HepG2 (cell line): Measurements from ENCODE around the gene SLC16A6. TPM values are rescaled to one million over a fixed set of nuclear protein-coding genes. Genes with fewer than 3 reads are reported as not detected.
A peak's percentile ranks its signal among the peaks of the same experiment; 100 is the strongest.

Experiments used
- ASH2L ChIP-seq: fragments of 300-600, 200-600 bp; sonication (generic); IDR thresholded peaks from 2 replicates; pipeline ENCODE4 v1.7.0; 2017; ENCODE audit warnings: low read depth, mild to moderate bottlenecking, moderate library complexity, mixed read lengths, low read length; ENCODE audit not compliant: insufficient read length
- HDAC1 ChIP-seq: sonication (generic); formaldehyde crosslinking; IDR thresholded peaks from 2 replicates; pipeline ENCODE4 v1.5.1; 2020; ENCODE audit warnings: mild to moderate bottlenecking, missing genetic modification reagents
- HNF4G ChIP-seq, 2 experiments: sonication (generic) in 1 of 2; formaldehyde crosslinking in 1 of 2; IDR thresholded peaks; 2 replicates each; pipeline versions ENCODE4 v1.4.0 to v1.6.1; 2011 to 2020; ENCODE audit warnings: borderline replicate concordance in 2 of 2, low read depth in 2 of 2, mild to moderate bottlenecking in 2 of 2, low read length in 1 of 2, missing genetic modification reagents in 1 of 2, moderate library complexity in 1 of 2
- MXD4 ChIP-seq: IDR thresholded peaks from 2 replicates; pipeline ENCODE4 v1.6.1; 2016; ENCODE audit warnings: mild to moderate bottlenecking, missing biosample characterization, missing genetic modification reagents
- PCBP2 ChIP-seq: fragments of 200-400 bp; formaldehyde crosslinking; optimal IDR thresholded peaks from 2 replicates; pipeline ENCODE3; 2018; ENCODE audit warnings: low read length, low read depth; ENCODE audit not compliant: poor library complexity, severe bottlenecking
- SAP130 ChIP-seq: IDR thresholded peaks from 2 replicates; pipeline ENCODE4 v1.6.1; 2016; ENCODE audit warnings: low read depth
- SIN3A ChIP-seq: IDR thresholded peaks from 2 replicates; pipeline ENCODE4 v1.6.1; 2011; ENCODE audit warnings: low read depth, mild to moderate bottlenecking, control low read depth, low read length, borderline replicate concordance
- STAG1 ChIP-seq: sonication (generic); formaldehyde crosslinking; IDR thresholded peaks from 2 replicates; pipeline ENCODE4 v1.4.0; 2020; ENCODE audit warnings: missing genetic modification reagents
- TCF12 ChIP-seq, 2 experiments: fragments of 450-650 bp in 1 of 2; sonication (generic) in 1 of 2; formaldehyde crosslinking in 1 of 2; IDR thresholded peaks; 2 replicates each; pipeline versions ENCODE4 v1.6.1 to v1.8.0; 2017 to 2022; ENCODE audit warnings: antibody characterized with exemption in 1 of 2, mild to moderate bottlenecking in 1 of 2, missing genetic modification reagents in 1 of 2, moderate library complexity in 1 of 2
- ZNF232 ChIP-seq: sonication (generic); formaldehyde crosslinking; IDR thresholded peaks from 2 replicates; pipeline ENCODE4 v1.4.0; 2020; ENCODE audit warnings: missing genetic modification reagents, borderline replicate concordance
- ZNF335 ChIP-seq: sonication (generic); formaldehyde crosslinking; IDR thresholded peaks from 2 replicates; pipeline ENCODE4 v1.4.0; 2020; ENCODE audit warnings: missing genetic modification reagents
- ZNF564 ChIP-seq: sonication (generic); formaldehyde crosslinking; IDR thresholded peaks from 2 replicates; pipeline ENCODE4 v1.8.1; 2023; ENCODE audit warnings: mild to moderate bottlenecking, missing genetic modification reagents
- ZSCAN20 ChIP-seq: sonication (generic); formaldehyde crosslinking; IDR thresholded peaks from 2 replicates; pipeline ENCODE4 v1.4.0; 2020; ENCODE audit warnings: missing genetic modification reagents, mild to moderate bottlenecking, borderline replicate concordance
- polyA plus RNA-seq, 8 experiments: library from polyadenylated mRNA; depleted of rRNA in 3 of 8; stranded (reverse) in 7 of 8; unstranded in 1 of 8; fragments of >200 nt; fragmentation: Illumina TruSeq in 4 of 8; extraction: Trizol in 4 of 8; gene quantifications; 2 replicates each; pipeline versions ENCODE4 v1.2.1 to v1.2.3, GENCODE V29; 2011 to 2016; ENCODE audit warnings: low read depth in 4 of 8, missing spikeins in 1 of 8, mixed read lengths in 1 of 8; ENCODE audit not compliant: insufficient read depth in 1 of 8
- total RNA-seq, 5 experiments: library from RNA; depleted of rRNA; stranded (reverse); fragments of >200 nt; fragmentation: Illumina TruSeq; extraction: Trizol; gene quantifications; 2 replicates each; pipeline ENCODE4 v1.2.3, GENCODE V29; 2016; ENCODE audit warnings: low read depth in 1 of 5
- TF ChIP-seq, protein P1 (sequence below): IDR thresholded peaks from 2 replicates; pipeline ENCODE4 v1.6.1; 2012; ENCODE audit warnings: inconsistent platforms
- TF ChIP-seq, protein P2 (sequence below): sonication (generic); formaldehyde crosslinking; IDR thresholded peaks from 2 replicates; pipeline ENCODE4 v1.9.0; 2021; ENCODE audit warnings: missing genetic modification reagents, borderline replicate concordance
- TF ChIP-seq, protein P3 (sequence below): sonication (generic); formaldehyde crosslinking; conservative IDR thresholded peaks from 2 replicates; pipeline ENCODE4 v1.8.1; 2023; ENCODE audit warnings: missing genetic modification reagents
- TF ChIP-seq, protein P4 (sequence below): sonication (generic); formaldehyde crosslinking; IDR thresholded peaks from 2 replicates; pipeline ENCODE4 v1.5.0; 2020; ENCODE audit warnings: missing genetic modification reagents
- TF ChIP-seq, protein P5 (sequence below): sonication (generic); formaldehyde crosslinking; IDR thresholded peaks from 2 replicates; pipeline ENCODE4 v1.4.0; 2020; ENCODE audit warnings: missing genetic modification reagents, borderline replicate concordance

The SLC16A6 gene
- total and polyA plus RNA-seq, 2 of the 13 experiments (the other 11 are each of a cell fraction or from before 2014, with no cell fraction given) = 1.1 to 44.7 TPM

DNA sequence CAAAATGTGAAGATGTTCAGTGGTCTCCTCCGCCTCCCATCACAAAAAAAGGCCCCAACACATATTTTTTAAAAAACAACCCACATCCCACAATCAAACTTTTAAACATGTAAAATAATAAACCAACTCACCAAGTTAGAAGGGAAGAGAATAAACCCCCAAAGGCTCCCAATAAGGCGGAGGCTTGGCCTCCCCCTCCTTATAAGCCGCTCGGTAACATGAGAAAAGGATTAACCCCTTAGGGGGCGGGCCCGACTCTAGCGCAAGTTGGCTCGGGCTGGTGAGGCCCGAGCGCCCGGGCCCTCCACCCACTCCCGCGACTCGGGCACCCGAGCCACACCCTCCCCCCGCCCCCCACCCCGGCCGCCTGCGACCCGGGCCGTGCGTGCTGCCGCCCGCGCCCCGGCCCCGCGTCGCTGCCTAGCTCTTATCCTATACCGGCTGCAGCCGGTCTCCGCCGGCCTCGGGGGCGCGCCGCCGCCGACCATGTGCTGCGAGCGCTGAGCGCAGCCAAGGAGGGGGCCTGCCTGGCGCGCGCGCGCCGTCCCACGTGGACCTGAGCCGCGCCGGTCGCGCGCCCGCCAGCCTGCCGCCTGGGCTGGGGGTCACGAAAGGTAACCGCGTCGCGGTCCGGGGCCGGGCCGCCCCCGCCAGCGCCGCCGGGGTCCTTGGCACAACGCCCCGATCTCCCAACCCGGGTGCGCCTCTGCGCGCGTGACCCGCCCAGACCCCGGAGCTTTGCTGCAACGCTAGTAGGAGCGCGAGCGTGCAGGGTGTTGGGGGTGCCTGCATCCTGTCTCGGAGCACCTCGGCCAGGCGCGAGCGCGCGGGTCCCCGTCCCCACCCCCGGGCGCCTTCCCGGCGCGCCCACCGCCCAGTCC lies at the start of gene SLC16A6, which contains the start of gene ARSG (continued):
- TF ChIP-seq, protein P1, sequence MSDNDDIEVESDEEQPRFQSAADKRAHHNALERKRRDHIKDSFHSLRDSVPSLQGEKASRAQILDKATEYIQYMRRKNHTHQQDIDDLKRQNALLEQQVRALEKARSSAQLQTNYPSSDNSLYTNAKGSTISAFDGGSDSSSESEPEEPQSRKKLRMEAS = peak; percentile 97
- TF ChIP-seq, protein P2, sequence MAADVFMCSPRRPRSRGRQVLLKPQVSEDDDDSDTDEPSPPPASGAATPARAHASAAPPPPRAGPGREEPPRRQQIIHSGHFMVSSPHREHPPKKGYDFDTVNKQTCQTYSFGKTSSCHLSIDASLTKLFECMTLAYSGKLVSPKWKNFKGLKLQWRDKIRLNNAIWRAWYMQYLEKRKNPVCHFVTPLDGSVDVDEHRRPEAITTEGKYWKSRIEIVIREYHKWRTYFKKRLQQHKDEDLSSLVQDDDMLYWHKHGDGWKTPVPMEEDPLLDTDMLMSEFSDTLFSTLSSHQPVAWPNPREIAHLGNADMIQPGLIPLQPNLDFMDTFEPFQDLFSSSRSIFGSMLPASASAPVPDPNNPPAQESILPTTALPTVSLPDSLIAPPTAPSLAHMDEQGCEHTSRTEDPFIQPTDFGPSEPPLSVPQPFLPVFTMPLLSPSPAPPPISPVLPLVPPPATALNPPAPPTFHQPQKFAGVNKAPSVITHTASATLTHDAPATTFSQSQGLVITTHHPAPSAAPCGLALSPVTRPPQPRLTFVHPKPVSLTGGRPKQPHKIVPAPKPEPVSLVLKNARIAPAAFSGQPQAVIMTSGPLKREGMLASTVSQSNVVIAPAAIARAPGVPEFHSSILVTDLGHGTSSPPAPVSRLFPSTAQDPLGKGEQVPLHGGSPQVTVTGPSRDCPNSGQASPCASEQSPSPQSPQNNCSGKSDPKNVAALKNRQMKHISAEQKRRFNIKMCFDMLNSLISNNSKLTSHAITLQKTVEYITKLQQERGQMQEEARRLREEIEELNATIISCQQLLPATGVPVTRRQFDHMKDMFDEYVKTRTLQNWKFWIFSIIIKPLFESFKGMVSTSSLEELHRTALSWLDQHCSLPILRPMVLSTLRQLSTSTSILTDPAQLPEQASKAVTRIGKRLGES (CRISPR knock-in tag) = peak; percentile 66; the same call in 1 of the 2 replicates
- TF ChIP-seq ZNF232 = peak; percentile 40; the same call in 1 of the 2 replicates
- TF ChIP-seq PCBP2 = no peak
- 0 out of 2 replicates have a peak, but pooled peaks have one; percentile 49 for TF ChIP-seq ZSCAN20 (CRISPR knock-in tag)
- TF ChIP-seq, protein P3, sequence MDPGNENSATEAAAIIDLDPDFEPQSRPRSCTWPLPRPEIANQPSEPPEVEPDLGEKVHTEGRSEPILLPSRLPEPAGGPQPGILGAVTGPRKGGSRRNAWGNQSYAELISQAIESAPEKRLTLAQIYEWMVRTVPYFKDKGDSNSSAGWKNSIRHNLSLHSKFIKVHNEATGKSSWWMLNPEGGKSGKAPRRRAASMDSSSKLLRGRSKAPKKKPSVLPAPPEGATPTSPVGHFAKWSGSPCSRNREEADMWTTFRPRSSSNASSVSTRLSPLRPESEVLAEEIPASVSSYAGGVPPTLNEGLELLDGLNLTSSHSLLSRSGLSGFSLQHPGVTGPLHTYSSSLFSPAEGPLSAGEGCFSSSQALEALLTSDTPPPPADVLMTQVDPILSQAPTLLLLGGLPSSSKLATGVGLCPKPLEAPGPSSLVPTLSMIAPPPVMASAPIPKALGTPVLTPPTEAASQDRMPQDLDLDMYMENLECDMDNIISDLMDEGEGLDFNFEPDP = no peak
- no peak; the same call in 1 of the 2 replicates for TF ChIP-seq HDAC1 (CRISPR knock-in tag)
- TF ChIP-seq SAP130 (CRISPR knock-in tag) = peak; percentile 79
- TF ChIP-seq SIN3A = 0 out of 2 replicates have a peak, but pooled peaks have one; percentile 21
- 0 out of 2 replicates have a peak, but pooled peaks have one; percentile 45 for TF ChIP-seq ZNF564 (CRISPR knock-in tag)
- TF ChIP-seq, protein P4, sequence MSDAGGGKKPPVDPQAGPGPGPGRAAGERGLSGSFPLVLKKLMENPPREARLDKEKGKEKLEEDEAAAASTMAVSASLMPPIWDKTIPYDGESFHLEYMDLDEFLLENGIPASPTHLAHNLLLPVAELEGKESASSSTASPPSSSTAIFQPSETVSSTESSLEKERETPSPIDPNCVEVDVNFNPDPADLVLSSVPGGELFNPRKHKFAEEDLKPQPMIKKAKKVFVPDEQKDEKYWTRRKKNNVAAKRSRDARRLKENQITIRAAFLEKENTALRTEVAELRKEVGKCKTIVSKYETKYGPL (CRISPR knock-in tag) = peak; percentile 49; the same call in 1 of the 2 replicates
- no peak for TF ChIP-seq HNF4G (IDR thresholded peaks at IDR 0.05; ENCODE audit: borderline replicate concordance, low read depth, low read length)
- TF ChIP-seq HNF4G (CRISPR knock-in tag; IDR thresholded peaks at IDR 0.05; ENCODE audit: borderline replicate concordance, low read depth) = no peak
- peak; percentile 37; the same call in 1 of the 2 replicates for TF ChIP-seq MXD4 (CRISPR knock-in tag)
- TF ChIP-seq STAG1 (CRISPR knock-in tag) = peak; percentile 22; the same call in 1 of the 2 replicates
- TF ChIP-seq ASH2L = peak; percentile 69
- TF ChIP-seq, protein P5, sequence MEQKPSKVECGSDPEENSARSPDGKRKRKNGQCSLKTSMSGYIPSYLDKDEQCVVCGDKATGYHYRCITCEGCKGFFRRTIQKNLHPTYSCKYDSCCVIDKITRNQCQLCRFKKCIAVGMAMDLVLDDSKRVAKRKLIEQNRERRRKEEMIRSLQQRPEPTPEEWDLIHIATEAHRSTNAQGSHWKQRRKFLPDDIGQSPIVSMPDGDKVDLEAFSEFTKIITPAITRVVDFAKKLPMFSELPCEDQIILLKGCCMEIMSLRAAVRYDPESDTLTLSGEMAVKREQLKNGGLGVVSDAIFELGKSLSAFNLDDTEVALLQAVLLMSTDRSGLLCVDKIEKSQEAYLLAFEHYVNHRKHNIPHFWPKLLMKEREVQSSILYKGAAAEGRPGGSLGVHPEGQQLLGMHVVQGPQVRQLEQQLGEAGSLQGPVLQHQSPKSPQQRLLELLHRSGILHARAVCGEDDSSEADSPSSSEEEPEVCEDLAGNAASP (CRISPR knock-in tag) = peak; percentile 76; the same call in 1 of the 2 replicates
- no peak for TF ChIP-seq TCF12 (IDR thresholded peaks at IDR 0.05)
- 0 out of 2 replicates have a peak, but pooled peaks have one; percentile 18 for TF ChIP-seq TCF12 (CRISPR knock-in tag; IDR thresholded peaks at IDR 0.05)
- no peak for TF ChIP-seq ZNF335 (CRISPR knock-in tag)
